Epithelial cell of proximal tubule (primary cell): ENCODE data around the gene STX7. TPM values are rescaled to one million over a fixed set of nuclear protein-coding genes. Genes with fewer than 3 reads are reported as not detected.

Source experiments
- DNase-seq: peaks from one replicate; pipeline ENCODE4 v3.0.0-alpha.2; 2011; ENCODE audit warnings: low read depth
- H3K4me3 ChIP-seq: 2 replicates; pipeline ENCODE4 v1.5.1; 2011; ENCODE audit warnings: low read depth, mild to moderate bottlenecking, low read length
- total RNA-seq: library from RNA; depleted of rRNA; stranded (reverse); fragments of >200 nt; gene quantifications from 2 replicates; pipeline ENCODE4 v1.2.3, GENCODE V29; 2015
- TF ChIP-seq, protein P1 (sequence below): conservative IDR thresholded peaks from 2 replicates; pipeline ENCODE4 v1.5.1; 2012; ENCODE audit warnings: low read depth, mild to moderate bottlenecking, low read length

Gene STX7
- total RNA-seq, 1 donor from 2014 or later, result 25.8 TPM

DNA sequence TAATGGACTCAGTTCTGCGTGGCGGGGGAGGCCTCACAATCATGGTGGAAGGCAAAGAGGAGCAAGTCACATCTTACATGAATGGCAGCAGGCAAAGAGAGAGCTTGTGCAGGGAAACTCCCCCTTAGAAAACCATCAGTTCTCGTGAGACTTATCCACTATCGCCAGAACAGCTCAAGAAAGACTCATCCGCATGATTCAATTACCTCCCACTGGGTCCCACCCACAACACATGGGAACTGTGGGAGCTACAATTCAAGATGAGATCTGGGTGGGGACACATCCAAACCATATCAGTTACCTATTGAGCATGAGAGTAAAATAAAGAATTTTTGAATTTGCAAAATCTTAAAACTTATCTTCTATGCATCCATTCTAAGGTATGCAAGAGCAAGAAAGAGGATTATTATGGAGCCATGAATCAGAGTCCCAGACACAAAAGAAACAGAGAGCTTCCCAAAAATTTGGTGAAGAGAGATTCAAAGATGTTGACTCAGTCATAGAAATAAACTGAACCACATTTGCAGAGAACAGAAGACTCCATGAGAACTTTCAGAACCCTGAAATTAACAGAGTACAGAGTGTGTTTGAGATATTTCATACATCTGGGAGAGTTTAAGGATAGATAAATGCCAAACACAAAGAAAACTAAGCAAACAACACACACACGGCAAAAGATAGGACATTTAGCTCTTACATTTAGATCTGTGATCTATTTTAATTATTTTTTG is 94.5 kb downstream of the STX7 start:
- TF ChIP-seq, protein P1, sequence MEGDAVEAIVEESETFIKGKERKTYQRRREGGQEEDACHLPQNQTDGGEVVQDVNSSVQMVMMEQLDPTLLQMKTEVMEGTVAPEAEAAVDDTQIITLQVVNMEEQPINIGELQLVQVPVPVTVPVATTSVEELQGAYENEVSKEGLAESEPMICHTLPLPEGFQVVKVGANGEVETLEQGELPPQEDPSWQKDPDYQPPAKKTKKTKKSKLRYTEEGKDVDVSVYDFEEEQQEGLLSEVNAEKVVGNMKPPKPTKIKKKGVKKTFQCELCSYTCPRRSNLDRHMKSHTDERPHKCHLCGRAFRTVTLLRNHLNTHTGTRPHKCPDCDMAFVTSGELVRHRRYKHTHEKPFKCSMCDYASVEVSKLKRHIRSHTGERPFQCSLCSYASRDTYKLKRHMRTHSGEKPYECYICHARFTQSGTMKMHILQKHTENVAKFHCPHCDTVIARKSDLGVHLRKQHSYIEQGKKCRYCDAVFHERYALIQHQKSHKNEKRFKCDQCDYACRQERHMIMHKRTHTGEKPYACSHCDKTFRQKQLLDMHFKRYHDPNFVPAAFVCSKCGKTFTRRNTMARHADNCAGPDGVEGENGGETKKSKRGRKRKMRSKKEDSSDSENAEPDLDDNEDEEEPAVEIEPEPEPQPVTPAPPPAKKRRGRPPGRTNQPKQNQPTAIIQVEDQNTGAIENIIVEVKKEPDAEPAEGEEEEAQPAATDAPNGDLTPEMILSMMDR, result no peak
- no peak overlapping the region for H3K4me3 ChIP-seq
- no peak for DNase-seq

GRCh38 chr6:132414761-132415160 is 98.2 kb downstream of the STX7 start:
- no peak overlapping the region for H3K4me3 ChIP-seq
- no peak for DNase-seq
- TF ChIP-seq, protein P1, result no peak

GRCh38 chr6:132414322-132414721 is 98.6 kb downstream of the STX7 start:
- TF ChIP-seq, protein P1, result no peak
- DNase-seq, result no peak
- H3K4me3 ChIP-seq, result no peak overlapping the region

DNA sequence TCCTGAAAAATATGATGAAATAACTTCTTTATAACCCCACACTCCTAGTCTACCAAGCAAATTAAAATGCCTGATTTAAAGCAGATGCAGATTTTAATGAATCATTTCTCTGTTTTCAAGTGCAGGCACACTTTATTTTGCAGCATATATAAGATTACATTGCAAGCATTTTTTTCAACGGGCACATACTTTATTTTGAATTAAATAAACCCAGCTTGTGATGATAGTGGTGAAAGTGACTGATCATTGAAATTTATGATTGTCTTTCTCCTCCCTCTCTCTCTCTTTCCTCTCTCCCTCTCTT is 99.5 kb downstream of the STX7 start:
- TF ChIP-seq, protein P1, result no peak
- no peak overlapping the region for H3K4me3 ChIP-seq
- DNase-seq, result no peak

DNA sequence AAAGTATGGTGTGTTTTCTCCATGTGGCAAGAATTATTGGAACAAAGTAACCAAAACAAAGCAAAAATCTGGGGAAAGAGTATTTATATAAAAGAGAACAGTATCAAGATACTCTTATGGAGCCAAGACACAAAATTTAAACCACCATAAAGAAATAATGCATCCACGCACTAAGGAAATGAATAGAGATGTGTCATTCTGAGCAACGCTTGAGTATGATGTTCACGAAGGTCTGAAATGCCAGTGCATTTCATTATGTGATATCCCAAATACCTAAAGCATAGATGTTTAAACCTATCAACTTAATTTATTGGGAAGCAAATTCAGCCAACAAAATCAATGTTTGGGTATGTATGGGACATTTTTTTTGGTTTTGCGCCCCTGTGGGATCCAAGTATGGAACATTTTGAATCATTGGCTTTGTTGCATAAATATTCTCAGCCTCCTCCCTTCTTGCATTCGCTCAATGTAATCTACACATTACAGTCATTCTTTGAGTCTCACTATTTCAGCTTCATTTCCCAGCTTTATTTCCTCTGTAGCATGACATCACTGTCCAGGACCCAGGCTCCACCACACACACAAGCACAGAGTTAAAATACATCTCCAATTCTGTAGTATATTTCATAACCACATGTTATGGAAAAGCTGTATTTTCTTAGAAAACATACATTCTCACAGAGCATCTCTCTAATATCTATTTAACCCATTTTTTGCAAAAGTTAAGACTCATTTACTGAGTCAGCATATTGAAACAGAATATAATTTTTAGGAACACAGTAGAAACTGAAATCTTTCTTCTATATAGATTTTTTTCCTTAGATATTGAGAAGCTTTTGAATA is 100.0 kb downstream of the STX7 start:
- TF ChIP-seq, protein P1, result no peak
- H3K4me3 ChIP-seq, result no peak overlapping the region
- DNase-seq, result no peak

DNA sequence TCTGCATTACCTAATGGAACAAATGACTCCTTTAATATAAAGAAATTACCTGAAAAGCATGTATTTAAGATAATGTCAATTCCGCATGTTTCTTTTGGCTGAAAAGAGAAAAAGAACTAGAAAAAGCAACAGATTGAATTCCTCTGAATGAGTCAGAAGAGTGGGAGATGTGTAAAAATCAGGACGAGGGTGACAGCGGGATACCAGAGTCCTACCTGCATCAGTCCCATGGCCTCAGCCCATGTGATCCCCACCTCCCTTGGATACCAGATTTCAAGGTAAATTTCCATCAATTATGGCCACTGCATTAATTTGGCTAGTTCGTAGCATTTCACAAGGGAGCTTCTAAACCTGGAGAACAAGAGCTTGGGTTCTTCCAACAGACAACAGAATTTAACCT is 101.6 kb downstream of the STX7 start:
- TF ChIP-seq, protein P1, result no peak
- no peak overlapping the region for H3K4me3 ChIP-seq
- DNase-seq, result no peak
